HG02840 (cell line): ENCODE results near the gene BLVRA.
"Not testable (repeated sequence)": the region's sequence is repeated elsewhere in the genome, so short reads cannot be mapped to it uniquely, and the experiment has no call there.

ENCODE experiments used
- ATAC-seq: cut with Tn5 transposase; IDR thresholded peaks from one replicate; pipeline ENCODE4 v1.9.1; 2021; ENCODE audit warnings: mild to moderate bottlenecking, moderate library complexity, moderate number of reproducible peaks; ENCODE audit not compliant: unreplicated experiment, low FRiP score

The BLVRA gene

GRCh38 chr7:43758029-43758821, at the start of gene BLVRA:
TSS of gene BLVRA (plus strand) at chr7:43758680. CDS start at chr7:43771159, 12,479 bp downstream.
- peak; percentile 67 for ATAC-seq

- no peak for ATAC-seq
Observed at GRCh38 chr7:43711503-43711902, 47.0 kb upstream of the BLVRA start.

GRCh38 chr7:43715966-43716365, 42.5 kb upstream of the BLVRA start:
- ATAC-seq, result not testable (repeated sequence)

- ATAC-seq, result no peak
Observed at GRCh38 chr7:43716598-43716997, 41.9 kb upstream of the BLVRA start.

GRCh38 chr7:43721193-43721806, 37.2 kb upstream of the BLVRA start:
- no peak for ATAC-seq

- no peak for ATAC-seq
Observed at GRCh38 chr7:43723007-43723341, 35.5 kb upstream of the BLVRA start.

GRCh38 chr7:43725251-43725650, 33.2 kb upstream of the BLVRA start:
- no peak for ATAC-seq

GRCh38 chr7:43726466-43726865, 32.0 kb upstream of the BLVRA start:
- ATAC-seq, result no peak

- no peak for ATAC-seq
Observed at GRCh38 chr7:43727003-43727402, 31.5 kb upstream of the BLVRA start.

- ATAC-seq, result no peak
Observed at GRCh38 chr7:43727494-43727893, 31.0 kb upstream of the BLVRA start.

- peak; percentile 83 for ATAC-seq
Observed at GRCh38 chr7:43729214-43729923, 29.1 kb upstream of the BLVRA start, which contains the start of gene COA1. TSS of gene COA1 (minus strand) at chr7:43729523. CDS start at chr7:43648614, 80,909 bp downstream.

GRCh38 chr7:43729924-43730248, 28.6 kb upstream of the BLVRA start:
- ATAC-seq, result peak; percentile 4

GRCh38 chr7:43731494-43731893, 27.0 kb upstream of the BLVRA start:
- ATAC-seq, result not testable (repeated sequence)

- ATAC-seq, result not testable (repeated sequence)
Observed at GRCh38 chr7:43734575-43735332, 23.7 kb upstream of the BLVRA start.

GRCh38 chr7:43735403-43735801, 23.1 kb upstream of the BLVRA start:
- ATAC-seq, result peak; percentile 21

- ATAC-seq, result peak; percentile 76
Observed at GRCh38 chr7:43735802-43736603, 22.5 kb upstream of the BLVRA start.

- ATAC-seq, result no peak
Observed at GRCh38 chr7:43737467-43738127, 20.9 kb upstream of the BLVRA start.

GRCh38 chr7:43742692-43743091, 15.8 kb upstream of the BLVRA start:
- no peak for ATAC-seq

GRCh38 chr7:43747328-43748105, 11.0 kb upstream of the BLVRA start:
- ATAC-seq, result no peak
